Mesenteric fat pad (tissue), 1 donor: ENCODE data around the gene SCN11A. TPM values are rescaled to one million over a fixed set of nuclear protein-coding genes. Genes with fewer than 3 reads are reported as not detected.

Source experiments
- DNase-seq: peaks from one replicate; pipeline ENCODE4 v3.0.0-alpha.2; 2020; ENCODE audit warnings: low spot score
- long read RNA-seq: library from polyadenylated mRNA; unstranded; transcript quantifications from one replicate; pipeline ENCODE4 v2.0.0, GENCODE V29; 2020
- total RNA-seq: library from RNA; stranded (reverse); fragmentation: NEBNext Ultra II Directional; extraction: Animal tissue kit (Norgen Biotek cat#: 25700); gene quantifications from one replicate; pipeline ENCODE4 v1.2.1, GENCODE V29; 2021
- donor health status: DM: yes; HTN: yes; CAD: no.

The SCN11A gene
- 0.32 TPM for total RNA-seq
- long read RNA-seq, result 0 reads

- DNase-seq, result peak; percentile 96
These were observed at the start of gene SCN11A, which contains the start of gene WDR48 for GRCh38 chr3:39051649-39052561. Gene SCN11A, minus strand, starts transcription at chr3:39051944. Its CDS starts 101,582 bp downstream, at chr3:38950362. Gene WDR48, plus strand, starts transcription at chr3:39052016. Its CDS starts 10 bp downstream, at chr3:39052026.

- DNase-seq, result no peak
These were observed 49.4 kb upstream of the SCN11A start for GRCh38 chr3:39101022-39101689.

GRCh38 chr3:39100500-39100886, 48.7 kb upstream of the SCN11A start:
- DNase-seq, result no peak

GRCh38 chr3:39099738-39100499, 48.2 kb upstream of the SCN11A start:
- DNase-seq, result no peak

GRCh38 chr3:39099242-39099641, 47.5 kb upstream of the SCN11A start:
- no peak for DNase-seq

GRCh38 chr3:39098473-39099000, 46.8 kb upstream of the SCN11A start:
- no peak for DNase-seq

- no peak for DNase-seq
These were observed 46.1 kb upstream of the SCN11A start for GRCh38 chr3:39097716-39098472.

- no peak for DNase-seq
These were observed 45.0 kb upstream of the SCN11A start for GRCh38 chr3:39096775-39097174.

- no peak for DNase-seq
These were observed 44.0 kb upstream of the SCN11A start for GRCh38 chr3:39095778-39096177.

GRCh38 chr3:39094851-39095677, 43.3 kb upstream of the SCN11A start:
- DNase-seq, result no peak

GRCh38 chr3:39090922-39091321, 39.2 kb upstream of the SCN11A start:
- no peak for DNase-seq

GRCh38 chr3:39088889-39089288, 37.1 kb upstream of the SCN11A start:
- no peak for DNase-seq

- DNase-seq, result no peak
These were observed 36.7 kb upstream of the SCN11A start for GRCh38 chr3:39088456-39088855.

GRCh38 chr3:39086144-39086543, 34.4 kb upstream of the SCN11A start:
- DNase-seq, result no peak

GRCh38 chr3:39082666-39083313, 31.0 kb upstream of the SCN11A start:
- no peak for DNase-seq

GRCh38 chr3:39080026-39080425, 28.3 kb upstream of the SCN11A start:
- DNase-seq, result no peak

- DNase-seq, result no peak
These were observed 27.8 kb upstream of the SCN11A start for GRCh38 chr3:39079530-39079929.

GRCh38 chr3:39075910-39076309, 24.2 kb upstream of the SCN11A start:
- no peak for DNase-seq

- DNase-seq, result no peak
These were observed 16.8 kb upstream of the SCN11A start for GRCh38 chr3:39068556-39068955.
